Astrocyte of the spinal cord (primary cell): ENCODE results near the gene AK1.

ENCODE experiments used
- DNase-seq: peaks from one replicate; pipeline ENCODE4 v3.0.0; 2011; ENCODE audit warnings: low read depth, low spot score
- H3K4me3 ChIP-seq: 2 replicates; pipeline ENCODE4 v1.5.1; 2011; ENCODE audit warnings: low read depth, mild to moderate bottlenecking, low read length, moderate library complexity
- in situ Hi-C: cut with HindIII; loops from 2 replicates; pipeline ENCODE4 v1.10.0; 2017; ENCODE audit warnings: low sequenced_read_pairs
- TF ChIP-seq, protein P1 (sequence below): IDR thresholded peaks from 2 replicates; pipeline ENCODE4 v1.5.1; 2012; ENCODE audit warnings: low read depth, mild to moderate bottlenecking, low read length, inconsistent platforms

AK1 gene

DNA sequence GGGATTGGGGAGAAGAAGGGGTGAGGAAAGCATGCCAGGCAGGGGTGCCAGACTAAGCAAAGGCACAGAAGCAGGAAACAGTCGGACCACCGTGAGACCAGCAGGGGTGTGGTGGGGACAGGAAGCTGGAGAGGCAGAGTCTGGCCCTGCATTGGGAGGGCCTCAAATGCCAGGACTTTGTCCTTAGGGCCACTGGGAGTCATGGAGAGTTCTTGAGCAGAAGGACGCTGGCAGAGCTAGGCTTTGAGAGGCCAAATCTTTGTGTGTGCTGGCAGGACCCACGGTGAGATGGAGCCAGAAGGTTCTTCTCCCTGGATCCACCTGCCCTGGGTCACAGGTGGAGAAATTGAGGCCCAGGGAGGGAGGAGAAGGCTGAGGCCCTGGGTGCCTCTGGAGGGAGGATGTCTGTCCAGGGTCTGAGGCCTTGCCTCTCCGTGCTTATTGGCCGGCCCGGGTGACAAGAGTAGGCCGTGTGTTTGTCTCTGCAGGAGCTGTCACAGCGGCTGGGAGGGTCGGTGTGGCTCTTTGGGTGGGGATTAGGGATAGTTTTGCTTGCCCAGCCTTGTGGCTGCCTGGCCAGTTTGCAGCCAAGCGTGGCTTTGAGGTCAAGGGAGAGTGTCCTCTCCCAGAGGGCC lies 21.3 kb downstream of the AK1 start:
- no peak for DNase-seq
- in situ Hi-C loops: no loop called here
- TF ChIP-seq, protein P1, sequence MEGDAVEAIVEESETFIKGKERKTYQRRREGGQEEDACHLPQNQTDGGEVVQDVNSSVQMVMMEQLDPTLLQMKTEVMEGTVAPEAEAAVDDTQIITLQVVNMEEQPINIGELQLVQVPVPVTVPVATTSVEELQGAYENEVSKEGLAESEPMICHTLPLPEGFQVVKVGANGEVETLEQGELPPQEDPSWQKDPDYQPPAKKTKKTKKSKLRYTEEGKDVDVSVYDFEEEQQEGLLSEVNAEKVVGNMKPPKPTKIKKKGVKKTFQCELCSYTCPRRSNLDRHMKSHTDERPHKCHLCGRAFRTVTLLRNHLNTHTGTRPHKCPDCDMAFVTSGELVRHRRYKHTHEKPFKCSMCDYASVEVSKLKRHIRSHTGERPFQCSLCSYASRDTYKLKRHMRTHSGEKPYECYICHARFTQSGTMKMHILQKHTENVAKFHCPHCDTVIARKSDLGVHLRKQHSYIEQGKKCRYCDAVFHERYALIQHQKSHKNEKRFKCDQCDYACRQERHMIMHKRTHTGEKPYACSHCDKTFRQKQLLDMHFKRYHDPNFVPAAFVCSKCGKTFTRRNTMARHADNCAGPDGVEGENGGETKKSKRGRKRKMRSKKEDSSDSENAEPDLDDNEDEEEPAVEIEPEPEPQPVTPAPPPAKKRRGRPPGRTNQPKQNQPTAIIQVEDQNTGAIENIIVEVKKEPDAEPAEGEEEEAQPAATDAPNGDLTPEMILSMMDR: no peak
- no peak overlapping the region for H3K4me3 ChIP-seq

DNA sequence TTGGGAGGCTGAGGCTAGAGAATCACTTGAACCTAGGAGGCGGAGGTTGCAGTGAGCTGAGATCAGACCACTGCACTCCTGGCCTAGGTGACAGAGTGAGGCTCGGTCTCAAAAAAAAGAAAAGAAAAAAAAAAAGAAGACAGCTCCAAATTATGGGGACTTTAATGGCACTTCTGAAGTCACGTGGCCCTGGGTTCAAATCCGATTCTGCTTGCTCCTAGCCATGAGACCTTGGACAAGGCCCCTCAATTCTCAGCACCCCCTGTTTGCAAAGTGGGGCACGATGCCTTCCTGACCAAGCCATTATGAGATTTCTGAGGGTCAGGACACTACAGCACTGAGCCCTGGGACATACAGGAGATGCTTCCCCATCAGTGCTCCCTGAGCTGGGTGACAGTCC lies 22.0 kb downstream of the AK1 start:
- DNase-seq: no peak
- no peak overlapping the region for H3K4me3 ChIP-seq
- TF ChIP-seq, protein P1: no peak
- in situ Hi-C loops: no loop called here

DNA sequence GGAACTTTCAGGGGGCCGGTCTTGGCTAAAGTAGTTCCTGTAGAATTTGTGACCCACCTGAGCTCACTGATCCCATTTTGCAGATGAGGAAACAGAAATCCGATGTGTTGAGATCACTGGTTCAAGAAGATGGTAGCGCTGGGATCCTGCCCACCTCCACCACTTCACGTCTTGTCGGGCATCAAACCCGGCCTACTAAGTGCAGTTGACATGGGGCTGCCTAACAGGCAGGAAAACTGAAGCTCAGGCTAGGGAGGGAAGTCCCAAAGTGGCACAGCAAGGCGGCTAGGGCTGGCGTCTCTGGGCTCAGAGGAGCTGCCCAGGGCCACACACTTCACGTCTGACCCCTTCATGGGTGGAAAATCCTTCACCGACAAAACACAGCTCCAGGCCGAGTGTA lies 22.5 kb downstream of the AK1 start:
- H3K4me3 ChIP-seq: no peak overlapping the region
- in situ Hi-C loops: no loop called here
- TF ChIP-seq, protein P1: no peak
- DNase-seq: no peak

DNA sequence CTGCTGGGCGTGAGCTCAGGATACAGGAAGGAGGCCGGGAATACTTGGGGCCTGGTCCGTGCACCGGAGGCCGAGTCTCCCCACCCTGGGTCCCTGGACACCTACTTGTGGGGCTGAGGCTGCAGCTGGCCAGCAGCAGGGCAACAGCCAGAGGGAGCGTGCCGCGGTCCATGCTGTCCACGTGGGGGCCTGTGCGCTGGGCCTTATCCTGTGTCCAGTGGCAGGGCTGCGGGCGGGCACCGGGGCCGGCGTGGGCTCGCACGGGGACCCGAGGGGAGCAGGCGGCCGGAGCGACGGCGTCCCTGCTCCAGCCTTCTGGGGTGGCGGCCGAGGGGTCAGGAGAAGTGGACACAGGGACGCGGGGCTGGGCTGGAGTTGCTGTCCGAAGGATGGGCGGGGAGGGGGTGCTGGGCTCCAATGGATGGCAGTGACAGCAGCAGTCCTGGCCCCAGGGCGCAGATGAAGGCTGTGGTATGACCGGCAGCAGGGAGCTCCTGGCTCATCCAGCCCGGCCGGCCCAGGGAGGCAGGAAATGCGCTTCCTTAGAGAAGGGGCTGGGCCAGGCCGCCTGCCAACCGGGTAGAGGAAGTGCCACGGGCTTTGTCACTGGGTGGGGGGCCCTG lies 23.2 kb downstream of the AK1 start, which contains the start of gene ENG:
Gene ENG, minus strand, starts transcription at position 475 of the 623 bp plus-strand sequence. Its CDS starts 303 bp downstream, at position 172.
- peak within 1 kb of the TSS; percentile 64 for H3K4me3 ChIP-seq
- in situ Hi-C loops: no loop called here
- TF ChIP-seq, protein P1: peak; percentile 33
- DNase-seq: peak; percentile 56

DNA sequence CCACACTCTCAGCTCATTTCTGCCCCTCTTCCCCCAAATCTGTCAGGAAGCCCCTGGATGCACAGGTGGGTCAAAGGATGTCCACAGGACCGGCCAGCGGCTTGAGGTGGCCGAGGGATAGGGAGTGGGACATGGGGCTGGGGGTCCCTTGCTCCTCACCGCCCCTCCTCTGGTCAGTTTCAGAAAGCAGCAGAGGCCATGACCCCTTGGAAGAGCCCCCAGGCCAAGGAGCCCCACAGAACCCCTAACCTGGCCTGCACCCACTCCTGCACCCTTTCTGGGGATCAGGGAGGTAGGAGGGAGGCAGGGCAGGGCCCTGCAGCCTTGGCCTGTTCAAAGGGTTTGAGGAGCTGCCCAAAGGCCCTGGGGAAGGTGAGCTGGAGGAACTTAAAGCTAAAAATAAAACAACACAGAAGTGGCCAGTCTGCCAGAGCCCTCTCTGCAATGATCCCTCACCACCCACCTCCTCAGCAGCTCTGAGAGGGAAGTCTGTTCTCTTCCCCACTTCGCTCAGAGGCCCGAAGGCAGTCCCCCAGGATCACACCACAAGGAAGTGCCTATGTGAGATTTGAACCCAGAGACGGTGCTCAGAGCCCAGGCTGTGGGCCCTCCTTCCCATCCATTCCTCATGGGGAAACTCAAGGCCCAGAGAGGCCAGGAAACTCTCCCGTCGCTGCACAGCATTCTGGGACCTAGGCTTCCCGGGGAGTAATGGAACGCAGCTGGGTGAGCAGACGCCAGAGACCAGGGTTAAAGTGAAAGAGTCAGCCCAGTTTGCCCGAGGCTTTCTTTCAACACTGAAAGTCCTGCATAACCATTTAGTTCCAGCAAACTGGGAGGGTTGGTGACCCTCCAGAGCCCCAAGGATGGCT lies 23.9 kb downstream of the AK1 start:
- TF ChIP-seq, protein P1: no peak
- DNase-seq: no peak
- peak overlapping the region; percentile 64 for H3K4me3 ChIP-seq
- in situ Hi-C loops: no loop called here

DNA sequence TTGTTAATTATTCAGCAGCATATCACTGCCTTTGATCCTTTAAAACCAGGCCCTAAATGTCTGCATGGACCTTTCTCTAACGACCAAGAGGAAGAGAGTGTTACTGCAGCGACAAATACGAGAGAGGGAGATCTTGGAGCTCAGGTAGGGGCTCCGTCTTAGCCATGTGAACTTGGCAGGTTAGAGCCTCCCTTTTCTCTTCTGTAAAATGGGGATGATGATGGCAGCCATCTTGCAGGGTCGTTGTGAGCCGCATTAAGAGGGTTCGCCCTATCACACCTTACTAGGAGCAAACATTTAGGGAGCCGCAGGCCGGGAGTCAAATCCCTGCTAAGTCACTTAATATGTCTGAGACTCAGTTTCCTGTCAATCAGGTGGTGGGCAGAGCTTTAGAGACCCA lies 24.6 kb downstream of the AK1 start:
- no peak for DNase-seq
- H3K4me3 ChIP-seq: peak overlapping the region; percentile 64
- in situ Hi-C loops: no loop called here
- TF ChIP-seq, protein P1: no peak
